Urinary bladder (tissue), 4 donors: ENCODE measurements around the gene FRMD4A. TPM values are rescaled to one million over a fixed set of nuclear protein-coding genes. Genes with fewer than 3 reads are reported as not detected.

ENCODE experiments used
- DNase-seq: peaks from one replicate; pipeline ENCODE4 v3.0.0-alpha.2; 2015; ENCODE audit errors: extremely low spot score
- H3K27ac ChIP-seq: one replicate; pipeline ENCODE4 v1.5.1; 2013; ENCODE audit warnings: low read depth, mild to moderate bottlenecking, moderate library complexity
- H3K36me3 ChIP-seq: one replicate; pipeline ENCODE4 v1.6.1; 2013; ENCODE audit warnings: mild to moderate bottlenecking, moderate library complexity; ENCODE audit not compliant: insufficient read depth
- H3K4me1 ChIP-seq: one replicate; pipeline ENCODE4 v1.6.1; 2013; ENCODE audit warnings: mild to moderate bottlenecking, moderate library complexity; ENCODE audit not compliant: insufficient read depth
- H3K4me3 ChIP-seq: one replicate; pipeline ENCODE4 v1.5.1; 2013; ENCODE audit warnings: low read depth, low read length
- WGBS: extraction: QIAGEN DNeasy Blood & Tissue Kit; methylation state at CpG from one replicate; pipeline ENCODE4 v1.1.7; 2013; 5-methylcytosine and 5-hydroxymethylcytosine counted together
- polyA plus RNA-seq: library from polyadenylated mRNA; stranded (reverse); fragments of 200-250 nt; gene quantifications from one replicate; pipeline ENCODE4 v1.2.3, GENCODE V29; 2013
- small RNA-seq: library from RNA; depleted of rRNA; stranded (forward); fragments of <200 nt; gene quantifications from one replicate; pipeline ENCODE3, GENCODE V24; 2014
- total RNA-seq: library from RNA; depleted of rRNA; stranded (reverse); fragments of >200 nt; gene quantifications from one replicate; pipeline ENCODE4 v1.2.3, GENCODE V29; 2014
- donor health status: healthy with polysubstance abuse.
- donor health status: healthy.

FRMD4A gene
- total and polyA plus RNA-seq, 2 donors = 15.1 to 32.9 TPM

GRCh38 chr10:13614530-13615332, 716.0 kb downstream of the FRMD4A start:
- no peak overlapping the region for H3K4me3 ChIP-seq
- no peak overlapping the region for H3K27ac ChIP-seq
- 60% methylated on average over 8 of the region's 8 CpGs for WGBS
- peaks cover 5% of the 10 kb centered on the region for H3K36me3 ChIP-seq
- no peak for DNase-seq
- no peaks in the 10 kb centered on the region for H3K4me1 ChIP-seq

DNA sequence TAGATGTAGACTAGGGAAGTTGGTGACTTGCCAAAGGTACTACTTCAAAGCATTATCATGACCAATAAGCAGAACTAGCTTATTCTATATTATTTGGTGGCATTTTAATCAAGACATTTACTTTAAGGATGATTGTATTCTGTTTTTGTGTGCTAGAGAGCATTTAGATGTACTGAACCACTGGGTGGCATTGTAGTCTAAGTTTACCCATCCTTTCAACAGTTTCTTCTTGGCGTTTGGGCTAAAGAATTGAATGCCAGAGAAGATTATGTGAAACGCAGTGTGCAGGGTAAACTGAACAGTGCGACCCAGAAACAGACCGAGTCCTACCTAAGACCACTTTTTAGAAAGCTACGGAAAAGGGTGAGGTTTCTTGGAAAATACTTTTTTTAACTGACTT, 717.2 kb downstream of the FRMD4A start:
- Histone ChIP-seq H3K36me3 (peaks cover 5% of the 10 kb centered on the region), H3K4me1 (no peaks in the 10 kb centered on the region), H3K4me3 (no peak overlapping the region), H3K27ac (no peak overlapping the region)
- no peak for DNase-seq
- 33% methylated on average over 5 of the region's 5 CpGs for WGBS

DNA sequence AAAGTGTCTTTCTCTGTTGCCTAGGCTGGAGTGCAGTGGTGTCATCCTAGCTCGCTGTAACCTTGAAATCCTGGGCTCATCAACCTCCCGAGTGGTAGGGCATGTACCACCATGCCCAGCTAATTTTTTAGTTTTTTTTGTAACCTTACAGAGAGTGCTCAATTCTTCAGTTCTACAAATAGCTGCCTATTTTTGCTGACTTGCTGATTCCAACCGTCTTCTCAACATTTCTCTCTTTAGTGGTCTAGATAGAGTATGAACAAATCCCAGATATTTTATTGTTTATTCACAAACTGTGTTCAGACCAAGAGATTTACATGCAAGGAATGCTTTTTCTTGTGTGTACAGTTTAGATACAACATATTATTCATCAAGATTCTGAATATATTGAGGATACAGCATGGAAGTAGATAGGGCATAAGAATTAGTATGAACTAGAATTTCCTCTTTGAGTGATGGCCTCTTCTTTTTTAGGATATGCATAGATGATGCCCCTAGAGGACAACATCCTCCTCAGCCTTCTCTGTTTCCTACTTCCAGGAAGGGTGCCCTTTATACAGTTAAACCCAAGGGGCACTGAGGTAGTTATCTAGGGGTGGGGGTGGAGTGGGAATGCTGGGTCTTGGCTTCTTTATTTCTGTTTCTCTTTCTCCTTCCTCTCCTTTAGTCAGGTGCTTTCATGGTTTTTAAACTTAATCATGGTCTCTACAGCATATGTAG, 717.9 kb downstream of the FRMD4A start:
- Histone ChIP-seq H3K4me3 (no peak overlapping the region), H3K36me3 (peaks cover 5% of the 10 kb centered on the region), H3K4me1 (no peaks in the 10 kb centered on the region), H3K27ac (no peak overlapping the region)
- WGBS = 86% methylated on average over 3 of the region's 3 CpGs
- no peak for DNase-seq

GRCh38 chr10:13608246-13608853, 722.4 kb downstream of the FRMD4A start:
- no peak overlapping the region for H3K27ac ChIP-seq
- H3K36me3 ChIP-seq = peaks cover 3% of the 10 kb centered on the region
- no peaks in the 10 kb centered on the region for H3K4me1 ChIP-seq
- 79% methylated on average over 8 of the region's 8 CpGs for WGBS
- no peak overlapping the region for H3K4me3 ChIP-seq
- DNase-seq = no peak

- Histone ChIP-seq H3K36me3 (no peaks in the 10 kb centered on the region), H3K27ac (no peak overlapping the region), H3K4me1 (no peaks in the 10 kb centered on the region), H3K4me3 (no peak overlapping the region)
- DNase-seq = no peak
- 82% methylated on average over 2 of the region's 2 CpGs for WGBS
Measured at GRCh38 chr10:13604357-13605040, 726.2 kb downstream of the FRMD4A start.

DNA sequence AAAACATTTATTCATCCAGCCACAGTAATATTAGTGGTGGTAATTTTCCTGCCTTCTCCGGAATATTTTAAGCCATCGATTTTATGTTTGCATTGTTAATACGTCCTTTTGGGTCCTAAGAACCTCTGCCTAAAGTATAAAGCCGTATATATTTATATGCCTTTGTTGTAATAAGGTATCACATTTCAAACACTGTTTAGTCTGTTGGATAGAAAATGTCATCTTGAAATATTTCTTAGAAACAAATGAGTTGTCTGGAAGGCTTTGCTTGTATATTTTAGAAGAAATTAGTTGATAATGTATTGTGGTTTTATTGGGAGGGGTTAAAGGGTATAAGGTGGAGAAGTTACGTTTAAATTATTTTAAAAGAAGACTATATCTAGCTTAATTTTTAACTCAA, 732.8 kb downstream of the FRMD4A start:
- WGBS = 56% methylated on average over 5 of the region's 5 CpGs
- Histone ChIP-seq H3K4me3 (no peak overlapping the region), H3K36me3 (peaks cover 2% of the 10 kb centered on the region), H3K27ac (no peak overlapping the region), H3K4me1 (no peaks in the 10 kb centered on the region)
- DNase-seq = no peak

DNA sequence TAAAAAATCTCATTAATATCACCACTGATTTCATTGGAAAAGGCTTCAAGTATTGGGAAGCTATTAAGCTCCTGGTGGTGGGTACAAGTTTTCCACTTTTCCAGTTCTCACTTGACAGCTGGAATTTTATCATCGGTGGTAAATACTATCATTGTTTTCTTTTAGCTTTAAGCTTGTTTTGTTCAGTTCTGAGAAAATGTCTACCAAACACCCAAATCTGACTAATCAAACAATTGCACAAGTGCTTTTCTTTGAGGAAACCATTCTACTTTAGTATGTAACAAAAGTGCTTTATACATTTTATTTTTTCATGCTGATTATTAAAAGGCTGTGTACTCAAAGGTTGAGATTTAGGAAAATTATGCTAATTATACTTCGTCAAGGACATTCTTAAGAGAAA, 736.1 kb downstream of the FRMD4A start:
- Histone ChIP-seq H3K4me1 (no peaks in the 10 kb centered on the region), H3K4me3 (no peak overlapping the region), H3K27ac (no peak overlapping the region), H3K36me3 (peaks cover 2% of the 10 kb centered on the region)
- no peak for DNase-seq
- WGBS = 89% methylated on average over 2 of the region's 2 CpGs

Small RNA genes within 50 kb of the gene (small RNA-seq; reads per million reads assigned to genes)
- not detected for gene RNA5SP301
